Thoracic aorta (tissue), 2 donors: Measurements from ENCODE around the gene XIST. TPM values are rescaled to one million over a fixed set of nuclear protein-coding genes. Genes with fewer than 3 reads are reported as not detected.

Experiments
- ATAC-seq: fragments of 150-250 bp; one replicate; pipeline ENCODE4 v1.8.0; 2017; ENCODE audit warnings: low read depth; ENCODE audit not compliant: insufficient number of reproducible peaks, low FRiP score
- DNase-seq: peaks from one replicate; pipeline ENCODE4 v3.0.0-alpha.2; 2020; ENCODE audit warnings: low spot score
- H3K27ac ChIP-seq, 2 donors: fragments of 200-600 bp; sonication (generic); 1 replicate in 1 of 2; 2 replicates in 1 of 2; pipeline ENCODE4 v1.5.1; 2016; ENCODE audit warnings: mild to moderate bottlenecking in 2 of 2, moderate library complexity in 2 of 2
- H3K27me3 ChIP-seq: fragments of 200-600 bp; sonication (generic); replicated peaks from 2 replicates; pipeline ENCODE4 v1.6.0; 2016; ENCODE audit warnings: mild to moderate bottlenecking; ENCODE audit not compliant: insufficient read depth
- H3K36me3 ChIP-seq: fragments of 200-600 bp; sonication (generic); one replicate; pipeline ENCODE4 v1.5.1; 2016
- H3K4me1 ChIP-seq, 2 donors: fragments of 200-600 bp; sonication (generic); 1 replicate in 1 of 2; 2 replicates in 1 of 2; pipeline versions ENCODE4 v1.5.1 to v1.6.0; 2016; ENCODE audit warnings: low read depth in 2 of 2, mild to moderate bottlenecking in 1 of 2; ENCODE audit not compliant: control insufficient read depth in 1 of 2
- H3K4me3 ChIP-seq: fragments of 200-600 bp; sonication (generic); 2 replicates; pipeline ENCODE4 v1.5.1; 2016; ENCODE audit warnings: mild to moderate bottlenecking
- H3K9me3 ChIP-seq: fragments of 200-600 bp; sonication (generic); 2 replicates; pipeline ENCODE4 v1.5.1; 2016
- CTCF ChIP-seq: fragments of 200-600 bp; sonication (generic); IDR thresholded peaks from one replicate; pipeline ENCODE4 v1.5.1; 2019; ENCODE audit warnings: antibody characterized with exemption
- total RNA-seq, 2 donors: library from RNA; depleted of rRNA; stranded (reverse); fragments of >200 nt; gene quantifications; one replicate each; pipeline versions ENCODE4 v1.1.0 to v1.2.3, GENCODE V29; 2016

Gene XIST
- total RNA-seq, 2 donors from 2014 or later, result 0.42 TPM; not detected in 1

DNA sequence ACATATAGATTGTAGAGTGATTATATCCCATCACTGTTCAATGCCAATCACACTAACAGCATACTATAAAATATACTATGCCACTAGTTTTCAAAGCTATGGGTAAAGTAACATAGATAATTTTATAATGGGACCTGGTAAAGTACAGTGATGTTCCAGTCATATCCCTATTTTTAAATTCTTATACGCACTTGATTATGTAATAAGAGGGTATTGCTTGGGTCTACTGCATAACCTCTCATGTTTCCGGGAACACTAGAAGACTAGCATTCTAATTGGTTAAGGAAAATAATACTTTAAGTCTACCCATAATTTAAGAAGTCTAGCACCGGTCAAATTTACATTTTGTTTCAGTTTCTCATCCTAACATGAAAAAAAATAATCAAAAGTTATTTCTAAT, 14.4 kb downstream of the XIST start:
- H3K4me1 ChIP-seq, result no peaks in the 10 kb centered on the region
- no peaks in the 10 kb centered on the region for H3K36me3 ChIP-seq
- H3K9me3 ChIP-seq, result no peaks in the 10 kb centered on the region
- no peak for TF ChIP-seq CTCF
- DNase-seq (no peak), ATAC-seq (no peak)
- no peaks in the 10 kb centered on the region for H3K27me3 ChIP-seq
- no peak overlapping the region for H3K27ac ChIP-seq
- H3K4me3 ChIP-seq, result no peak overlapping the region

- no peaks in the 10 kb centered on the region for H3K4me1 ChIP-seq
- no peaks in the 10 kb centered on the region for H3K9me3 ChIP-seq
- H3K27me3 ChIP-seq, result no peaks in the 10 kb centered on the region
- DNase-seq (no peak), ATAC-seq (no peak)
- no peak for TF ChIP-seq CTCF
- no peak overlapping the region for H3K27ac ChIP-seq
- H3K4me3 ChIP-seq, result no peak overlapping the region
- H3K36me3 ChIP-seq, result no peaks in the 10 kb centered on the region
Observed at GRCh38 chrX:73836956-73837477, 15.5 kb downstream of the XIST start.

- Histone ChIP-seq H3K27ac (no peak overlapping the region), H3K27me3 (no peaks in the 10 kb centered on the region), H3K9me3 (no peaks in the 10 kb centered on the region), H3K4me1 (no peaks in the 10 kb centered on the region), H3K36me3 (no peaks in the 10 kb centered on the region), H3K4me3 (no peak overlapping the region)
- DNase-seq, result no peak
- ATAC-seq, result no peak
- no peak for TF ChIP-seq CTCF
Observed at GRCh38 chrX:73834219-73834618, 18.3 kb downstream of the XIST start.

- Histone ChIP-seq H3K27me3 (no peaks in the 10 kb centered on the region), H3K9me3 (no peaks in the 10 kb centered on the region), H3K4me1 (no peaks in the 10 kb centered on the region), H3K36me3 (no peaks in the 10 kb centered on the region), H3K4me3 (no peak overlapping the region), H3K27ac (no peak overlapping the region)
- no peak for TF ChIP-seq CTCF
- ATAC-seq (no peak), DNase-seq (no peak)
Observed at GRCh38 chrX:73832319-73832718, 20.2 kb downstream of the XIST start.

DNA sequence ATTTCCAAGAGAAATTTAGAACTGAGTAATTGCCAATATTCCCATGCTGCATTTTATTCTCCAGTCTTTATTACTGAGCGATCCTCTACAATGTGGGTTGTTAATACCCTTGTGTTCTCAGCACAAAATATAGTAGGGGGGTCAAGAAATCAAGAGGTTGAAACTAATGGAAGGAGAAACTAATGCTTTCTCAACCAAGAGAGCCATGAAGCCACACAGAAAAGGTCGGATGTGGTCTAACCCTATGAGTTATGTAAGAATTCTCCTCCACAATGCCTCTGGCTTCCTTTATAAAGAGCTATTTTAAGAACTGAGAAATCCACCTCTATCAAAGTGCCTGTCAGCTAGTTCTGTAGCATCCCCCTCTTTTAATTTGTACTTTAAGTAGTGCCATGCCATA, 21.0 kb downstream of the XIST start:
- no peak overlapping the region for H3K27ac ChIP-seq
- DNase-seq (no peak), ATAC-seq (no peak)
- H3K4me1 ChIP-seq, result no peaks in the 10 kb centered on the region
- no peaks in the 10 kb centered on the region for H3K36me3 ChIP-seq
- no peaks in the 10 kb centered on the region for H3K27me3 ChIP-seq
- no peaks in the 10 kb centered on the region for H3K9me3 ChIP-seq
- H3K4me3 ChIP-seq, result no peak overlapping the region
- TF ChIP-seq CTCF, result no peak
